GM18507 (cell line): Measurements from ENCODE around the gene PPFIBP2.
"Not testable (repeated sequence)": the region's sequence is repeated elsewhere in the genome, so short reads cannot be mapped to it uniquely, and the experiment has no call there.

ENCODE experiments used
- DNase-seq: peaks from one replicate; pipeline ENCODE4 v3.0.0; 2011; ENCODE audit warnings: low read depth; ENCODE audit not compliant: insufficient read length; ENCODE audit errors: extremely low spot score
- FAIRE-seq: peaks from 2 replicates; lab custom pipeline; 2011; peaks lifted over from hg19 to GRCh38; lab: Jason Lieb, UNC

PPFIBP2 gene

DNA sequence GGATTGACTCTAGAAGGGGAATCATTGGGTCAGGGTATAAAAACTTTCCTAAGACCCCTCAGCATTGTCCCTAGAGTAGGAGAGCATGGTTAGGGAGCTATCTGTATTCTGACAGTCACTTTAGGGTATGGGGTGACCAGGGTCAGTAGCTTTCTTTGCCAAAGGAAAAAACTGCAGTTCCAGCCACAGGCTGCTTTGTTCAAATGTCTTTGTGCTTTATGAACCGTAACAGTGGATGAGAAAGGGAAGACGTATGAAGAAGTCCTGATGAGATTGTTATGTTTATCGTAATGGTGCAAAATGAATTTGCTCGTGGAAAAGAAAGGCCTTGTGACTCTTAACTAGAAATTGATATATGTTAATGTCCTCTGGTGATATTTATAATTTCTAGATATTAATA lies 129.5 kb downstream of the PPFIBP2 start:
- FAIRE-seq (no peak), DNase-seq (no peak)

DNA sequence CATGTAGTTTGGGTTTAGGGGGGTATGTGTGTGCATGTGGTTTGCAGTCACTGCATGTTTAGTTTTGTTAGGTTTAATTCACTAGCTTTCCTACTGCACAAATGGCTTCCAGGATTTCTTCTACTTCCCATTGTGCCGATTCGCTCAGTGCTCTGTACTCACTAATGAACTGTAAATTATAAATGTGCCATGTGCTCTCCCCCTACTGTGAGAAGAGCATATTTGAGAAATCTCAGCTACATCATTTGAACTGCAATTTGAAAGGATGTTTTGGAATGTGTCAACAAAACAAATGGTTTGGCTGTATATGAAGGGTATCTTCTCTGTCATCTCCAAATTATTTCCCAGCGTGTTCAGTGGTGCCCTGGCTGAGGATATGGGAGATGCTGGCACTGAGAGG lies 131.4 kb downstream of the PPFIBP2 start:
- DNase-seq (no peak), FAIRE-seq (no peak)

- FAIRE-seq: no peak
These were observed 133.1 kb downstream of the PPFIBP2 start for GRCh38 chr11:7646866-7647265.

GRCh38 chr11:7648264-7648663 lies 134.5 kb downstream of the PPFIBP2 start:
- FAIRE-seq: no peak
- no peak for DNase-seq

More at GRCh38 chr11:7646866-7647265, 133.1 kb downstream of the PPFIBP2 start:
- DNase-seq: no peak

GRCh38 chr11:7651140-7651551 lies 137.3 kb downstream of the PPFIBP2 start:
- DNase-seq (no peak), FAIRE-seq (no peak)

DNA sequence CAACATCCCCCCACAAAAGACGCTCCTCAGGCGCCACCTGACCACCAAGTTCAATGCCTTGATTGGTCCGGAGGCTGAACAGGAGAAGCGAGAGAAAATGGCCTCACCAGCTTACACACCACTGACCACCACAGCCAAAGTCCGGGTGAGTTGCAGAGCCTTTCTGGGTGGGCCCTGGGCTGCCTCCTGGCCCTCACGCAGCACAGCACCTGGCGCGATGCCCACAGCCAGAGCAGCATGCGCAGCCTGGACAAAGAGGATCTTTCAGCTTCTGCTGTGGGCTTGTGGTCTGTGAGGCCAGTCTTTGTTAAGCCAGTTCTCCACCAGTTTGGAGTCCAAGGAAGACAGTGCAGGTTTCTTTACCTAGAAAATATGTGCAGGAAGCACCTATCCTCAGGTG lies 137.9 kb downstream of the PPFIBP2 start:
- FAIRE-seq: no peak
- no peak for DNase-seq

DNA sequence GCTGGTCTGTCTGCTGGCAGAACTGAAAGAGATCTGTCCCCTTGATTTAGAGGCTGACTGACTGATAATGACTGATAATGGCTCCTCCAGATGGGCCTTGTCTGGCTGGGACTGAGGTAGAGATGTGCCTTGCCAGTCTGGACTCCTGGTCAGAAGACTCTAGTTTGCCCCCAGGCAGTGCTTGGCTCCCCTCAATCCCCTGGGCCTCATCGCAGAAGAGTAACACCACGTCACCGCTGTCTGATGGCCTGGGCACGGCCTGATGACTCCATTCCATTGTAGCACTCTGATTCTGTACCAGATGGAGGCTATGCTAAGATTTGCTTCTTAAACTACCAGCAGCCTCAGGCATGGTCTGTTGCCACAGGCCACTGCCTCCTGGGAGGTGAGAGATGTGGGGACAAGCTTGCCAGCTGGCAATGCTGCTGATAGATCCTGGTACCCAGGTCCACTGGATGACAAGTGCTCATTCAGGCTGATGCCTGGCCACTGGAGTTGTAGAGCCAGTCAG lies 140.5 kb downstream of the PPFIBP2 start:
- no peak for DNase-seq

GRCh38 chr11:7655253-7656217 lies 141.7 kb downstream of the PPFIBP2 start:
- DNase-seq (no peak), FAIRE-seq (no peak)

More for the DNA sequence above, 140.5 kb downstream of the PPFIBP2 start:
- FAIRE-seq: no peak

- DNase-seq (no peak), FAIRE-seq (no peak)
These were observed 142.9 kb downstream of the PPFIBP2 start for GRCh38 chr11:7656704-7657103.

DNA sequence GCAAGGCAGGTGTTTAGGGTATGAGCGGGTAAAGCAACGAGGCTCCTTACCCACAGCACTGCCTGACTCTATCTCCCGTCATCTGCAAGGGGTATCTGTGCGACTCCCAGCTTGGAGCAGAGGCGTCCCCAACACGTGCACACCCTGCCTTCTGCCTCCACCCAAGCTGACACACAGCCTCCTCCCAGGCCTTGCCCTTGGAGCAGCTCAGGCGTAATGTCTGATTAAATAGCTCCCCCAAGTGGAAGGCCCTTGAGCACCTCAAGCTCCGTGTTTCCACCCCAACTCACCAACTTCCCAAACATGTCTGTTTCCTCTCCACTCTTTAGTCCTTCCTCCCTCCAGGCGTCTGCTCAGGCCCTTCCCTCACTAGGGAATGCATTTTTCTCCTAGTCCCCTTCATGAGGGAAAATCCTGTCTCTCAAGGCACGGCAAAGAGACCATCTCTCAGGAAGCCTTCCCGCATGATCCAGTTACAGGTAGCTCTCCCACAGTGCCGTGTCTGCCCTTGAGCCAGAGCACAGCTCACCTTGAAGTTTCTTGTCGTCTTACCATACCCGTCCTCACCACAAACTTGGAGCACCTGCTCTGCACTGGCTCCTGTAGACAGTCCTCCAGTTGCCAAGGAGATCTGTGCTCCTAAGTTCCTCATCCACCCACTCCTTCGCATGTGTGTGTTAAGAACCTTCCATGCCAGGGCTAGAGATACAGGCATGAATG lies 143.7 kb downstream of the PPFIBP2 start:
- no peak for DNase-seq
- no peak for FAIRE-seq

GRCh38 chr11:7663531-7663930 lies 149.7 kb downstream of the PPFIBP2 start:
- not testable (repeated sequence) for DNase-seq, FAIRE-seq

- FAIRE-seq: no peak
These were observed 151.1 kb downstream of the PPFIBP2 start for GRCh38 chr11:7664867-7665266.

DNA sequence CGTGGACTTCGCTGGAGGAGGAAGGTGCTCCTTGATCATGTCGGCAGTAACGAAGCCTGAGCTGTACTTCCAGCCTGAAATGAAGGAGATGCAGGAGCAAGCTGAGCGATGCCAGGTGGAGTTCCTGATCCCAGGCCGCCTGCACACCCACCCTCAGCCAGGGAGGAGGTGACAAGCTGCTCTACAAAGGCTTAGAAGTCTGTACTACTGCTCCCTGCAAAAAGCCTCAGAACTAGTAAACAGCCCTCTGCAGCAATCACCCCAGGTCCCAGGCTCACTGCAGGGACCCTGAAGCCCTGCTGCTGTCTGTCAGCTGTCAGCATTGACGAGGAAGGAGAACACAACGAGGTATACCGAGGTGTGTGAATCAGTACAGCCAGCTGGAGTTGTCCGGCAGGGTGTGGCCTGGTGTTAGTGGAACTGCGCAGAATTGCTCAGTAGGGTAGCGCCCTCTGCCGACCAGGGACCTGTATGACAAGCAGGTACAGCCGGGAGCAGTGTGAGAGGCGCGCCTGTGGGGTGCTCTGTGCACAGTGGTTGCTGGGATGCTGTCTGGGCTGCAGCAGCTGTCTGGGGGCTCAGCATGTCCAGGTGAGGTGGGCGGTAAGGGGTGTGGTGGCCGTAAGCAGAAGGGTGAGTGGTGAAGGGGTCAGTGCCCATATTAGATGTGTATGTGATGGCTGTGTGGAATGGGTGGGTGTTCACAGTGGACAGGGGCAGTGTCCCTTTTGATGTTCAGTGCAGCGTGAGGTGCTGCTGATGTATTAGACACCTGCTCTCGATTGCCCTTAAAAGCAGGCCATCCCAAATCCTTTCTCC lies 151.9 kb downstream of the PPFIBP2 start:
- DNase-seq (peak; percentile 79), FAIRE-seq (peak; percentile 89)

More at GRCh38 chr11:7664867-7665266, 151.1 kb downstream of the PPFIBP2 start:
- DNase-seq: no peak

DNA sequence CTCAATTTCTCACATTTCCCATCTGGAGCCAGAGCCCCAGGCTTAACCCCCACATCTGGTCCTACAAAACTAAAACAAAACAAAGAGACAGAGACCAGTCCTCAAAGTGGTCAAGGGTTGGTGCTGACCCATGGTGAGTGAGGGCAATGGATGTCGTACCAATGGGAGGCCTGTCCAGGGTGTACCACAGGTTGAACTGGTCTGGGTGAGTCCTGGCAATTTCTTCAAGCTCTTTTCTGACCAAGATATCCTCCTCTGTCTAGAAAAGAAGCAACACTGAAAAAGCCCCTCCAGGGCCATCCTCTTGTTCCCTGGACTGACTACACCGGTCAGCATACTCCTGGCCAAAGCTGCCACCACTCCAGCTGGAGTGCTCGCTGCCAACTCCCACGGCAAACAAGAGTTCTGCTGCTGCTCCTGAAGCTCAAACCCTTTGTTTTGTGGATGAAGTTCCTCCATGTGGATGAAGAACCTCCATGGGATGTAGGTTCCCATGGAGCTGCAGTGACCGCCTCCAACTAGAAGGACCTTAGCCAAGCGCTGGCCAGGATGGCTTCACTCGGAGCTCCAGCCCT lies 152.6 kb downstream of the PPFIBP2 start:
- FAIRE-seq: no peak
- DNase-seq: no peak

- no peak for FAIRE-seq
- DNase-seq: no peak
These were observed 153.7 kb downstream of the PPFIBP2 start for GRCh38 chr11:7667460-7667859.

DNA sequence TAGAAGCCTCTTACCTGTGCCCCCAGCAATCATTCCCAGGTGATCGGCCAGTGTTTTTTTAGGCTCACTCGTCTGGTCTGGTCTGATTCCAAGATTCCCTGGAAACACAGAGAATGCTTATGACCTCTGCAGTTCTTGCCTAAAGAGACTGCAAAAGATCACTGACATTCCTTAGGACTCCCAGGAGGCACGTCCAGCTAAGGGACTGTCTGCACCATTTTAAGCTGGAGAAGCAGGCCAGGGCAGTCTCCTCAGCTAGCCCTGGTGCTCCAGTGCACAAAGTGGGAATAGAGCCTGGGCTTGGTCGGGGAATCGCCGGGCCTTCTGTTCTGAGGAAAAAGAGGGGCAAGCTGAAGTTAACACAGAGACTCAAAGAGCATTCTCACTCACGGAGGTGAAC lies 154.7 kb downstream of the PPFIBP2 start:
- DNase-seq (no peak), FAIRE-seq (no peak)

DNA sequence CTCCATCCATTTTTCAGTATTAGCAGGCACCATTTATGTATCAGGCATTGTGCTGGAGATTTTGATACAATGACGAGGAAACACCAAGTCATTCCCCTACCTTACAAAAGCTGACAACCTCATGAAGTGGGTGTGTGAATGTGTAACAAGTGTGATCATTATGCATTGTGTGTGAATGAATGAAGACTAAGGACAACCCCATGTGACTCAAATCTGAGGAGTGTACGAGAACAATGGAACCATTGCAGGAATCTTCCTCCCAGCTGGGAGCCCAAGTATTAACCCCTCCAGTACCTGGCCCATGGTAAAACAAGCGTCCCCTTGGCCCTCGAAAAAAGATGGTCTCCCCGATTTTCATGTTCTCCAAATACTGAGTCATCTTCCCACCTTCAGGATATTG lies 155.1 kb downstream of the PPFIBP2 start:
- DNase-seq (no peak), FAIRE-seq (no peak)

DNA sequence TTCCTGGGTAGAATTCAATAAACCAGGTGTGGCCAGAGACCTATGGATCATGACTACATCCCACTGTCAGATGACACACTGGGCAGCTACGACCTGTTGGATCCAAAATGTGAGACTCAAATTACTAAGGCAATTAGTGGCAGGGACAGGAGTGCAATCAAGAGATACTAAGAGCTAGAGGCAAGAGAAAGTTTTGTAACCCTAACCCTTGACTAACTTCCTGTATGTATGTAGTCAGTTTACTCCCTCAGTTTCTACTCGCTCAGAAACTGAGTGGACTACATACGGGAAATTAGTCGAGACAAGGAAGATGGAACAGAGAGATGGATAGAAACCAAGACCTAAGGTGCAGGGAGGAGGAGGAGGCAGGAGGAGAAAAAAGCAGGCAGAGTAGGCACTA lies 156.8 kb downstream of the PPFIBP2 start:
- DNase-seq (no peak), FAIRE-seq (no peak)
